OCI-LY1 (cell line): ENCODE results near the gene CEL.

Experiments used
- EZH2 ChIP-seq: fragments of 200-600 bp; sonication (generic), shearing (Covaris generic); IDR thresholded peaks from 2 replicates; pipeline ENCODE4 v1.8.0; 2017; ENCODE audit warnings: borderline replicate concordance, mixed run types, mild to moderate bottlenecking, antibody characterized with exemption, low read length, moderate library complexity, mixed read lengths
- TF ChIP-seq, protein P1 (sequence below): fragments of 200-600 bp; sonication (generic), shearing (Covaris generic); IDR thresholded peaks from 2 replicates; pipeline ENCODE4 v1.5.1; 2017; ENCODE audit warnings: mild to moderate bottlenecking, antibody characterized with exemption, low read length, moderate library complexity, mixed read lengths

- TF ChIP-seq, protein P1, sequence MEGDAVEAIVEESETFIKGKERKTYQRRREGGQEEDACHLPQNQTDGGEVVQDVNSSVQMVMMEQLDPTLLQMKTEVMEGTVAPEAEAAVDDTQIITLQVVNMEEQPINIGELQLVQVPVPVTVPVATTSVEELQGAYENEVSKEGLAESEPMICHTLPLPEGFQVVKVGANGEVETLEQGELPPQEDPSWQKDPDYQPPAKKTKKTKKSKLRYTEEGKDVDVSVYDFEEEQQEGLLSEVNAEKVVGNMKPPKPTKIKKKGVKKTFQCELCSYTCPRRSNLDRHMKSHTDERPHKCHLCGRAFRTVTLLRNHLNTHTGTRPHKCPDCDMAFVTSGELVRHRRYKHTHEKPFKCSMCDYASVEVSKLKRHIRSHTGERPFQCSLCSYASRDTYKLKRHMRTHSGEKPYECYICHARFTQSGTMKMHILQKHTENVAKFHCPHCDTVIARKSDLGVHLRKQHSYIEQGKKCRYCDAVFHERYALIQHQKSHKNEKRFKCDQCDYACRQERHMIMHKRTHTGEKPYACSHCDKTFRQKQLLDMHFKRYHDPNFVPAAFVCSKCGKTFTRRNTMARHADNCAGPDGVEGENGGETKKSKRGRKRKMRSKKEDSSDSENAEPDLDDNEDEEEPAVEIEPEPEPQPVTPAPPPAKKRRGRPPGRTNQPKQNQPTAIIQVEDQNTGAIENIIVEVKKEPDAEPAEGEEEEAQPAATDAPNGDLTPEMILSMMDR: no peak
- TF ChIP-seq EZH2: no peak
Measured at GRCh38 chr9:133118568-133118967, 56.8 kb downstream of the CEL start.
